Spleen (tissue), 11 donors: ENCODE data around the gene COL4A1. TPM values are rescaled to one million over a fixed set of nuclear protein-coding genes. Genes with fewer than 3 reads are reported as not detected.

Experiments used
- DNase-seq: peaks from one replicate; pipeline ENCODE4 v3.0.0-alpha.2; 2020
- H3K27ac ChIP-seq, 8 donors: fragments of 200-600 bp; sonication (generic) in 7 of 8; 1 replicate in 4 of 8; 2 replicates in 4 of 8; pipeline versions ENCODE4 v1.5.0 to v1.8.0; 2016 to 2021; ENCODE audit warnings: inconsistent platforms in 4 of 8, mild to moderate bottlenecking in 4 of 8, moderate library complexity in 1 of 8
- H3K27me3 ChIP-seq, 7 donors: fragments of 200-600 bp; sonication (generic) in 6 of 7; replicated peaks in 1 of 7; 1 replicate in 4 of 7; 2 replicates in 3 of 7; pipeline versions ENCODE4 v1.5.0 to v1.8.0; 2016 to 2021; ENCODE audit warnings: inconsistent platforms in 3 of 7, mild to moderate bottlenecking in 1 of 7
- H3K36me3 ChIP-seq, 6 donors: fragments of 200-600 bp; sonication (generic) in 5 of 6; 1 replicate in 4 of 6; 2 replicates in 2 of 6; pipeline versions ENCODE4 v1.5.0 to v1.8.0; 2016 to 2021; ENCODE audit warnings: inconsistent platforms in 2 of 6
- H3K4me1 ChIP-seq, 6 donors: fragments of 200-600 bp; sonication (generic) in 5 of 6; 1 replicate in 3 of 6; 2 replicates in 3 of 6; pipeline versions ENCODE4 v1.5.0 to v1.8.0; 2016 to 2021; ENCODE audit warnings: inconsistent platforms in 3 of 6
- H3K4me3 ChIP-seq, 8 donors: fragments of 200-600 bp; sonication (generic) in 7 of 8; 1 replicate in 4 of 8; 2 replicates in 4 of 8; pipeline versions ENCODE4 v1.5.0 to v1.8.0; 2016 to 2021; ENCODE audit warnings: inconsistent platforms in 4 of 8, mild to moderate bottlenecking in 4 of 8, moderate library complexity in 2 of 8
- H3K9me3 ChIP-seq, 8 donors: fragments of 200-600 bp; sonication (generic) in 7 of 8; 1 replicate in 4 of 8; 2 replicates in 4 of 8; pipeline versions ENCODE4 v1.5.0 to v1.8.0; 2016 to 2021; ENCODE audit warnings: inconsistent platforms in 4 of 8
- POLR2A ChIP-seq, 3 donors: fragments of 450-650 bp; IDR thresholded peaks; one replicate each; pipeline ENCODE4 v1.5.1; 2017; ENCODE audit warnings: antibody characterized with exemption in 3 of 3, mild to moderate bottlenecking in 1 of 3
- POLR2AphosphoS5 ChIP-seq, 3 donors: sonication (generic); formaldehyde crosslinking; IDR thresholded peaks; one replicate each; pipeline ENCODE4 v1.5.1; 2017; ENCODE audit warnings: antibody characterized with exemption in 3 of 3
- WGBS, 5 donors: extraction: QIAGEN DNeasy Blood & Tissue Kit in 3 of 5; methylation state at CpG; one replicate each; pipeline versions ENCODE4 v1.1.5 to v1.1.7; 2013 to 2018; 5-methylcytosine and 5-hydroxymethylcytosine counted together
- intact Hi-C: fragments of 100-400 bp; cut with DNase I; formaldehyde crosslinking; loops from one replicate; pipeline ENCODE4 v1.15.0; 2023; ENCODE audit warnings: low total_unique reads
- polyA plus RNA-seq, 3 donors: library from polyadenylated mRNA; stranded (reverse); fragments of 200-250 nt; gene quantifications; one replicate each; pipeline ENCODE4 v1.2.1, GENCODE V29; 2013
- total RNA-seq, 7 donors: library from RNA; depleted of rRNA in 3 of 7; stranded (reverse); fragments of >200 nt in 3 of 7; fragmentation: NEBNext Ultra II Directional in 4 of 7; extraction: Animal tissue kit (Norgen Biotek cat#: 25700) in 4 of 7; gene quantifications; one replicate each; pipeline versions ENCODE4 v1.1.0 to v1.2.1, GENCODE V29; 2016 to 2021
- TF ChIP-seq, protein P1 (sequence below), 11 experiments: fragments of 200-600 bp in 7 of 11; fragments of 450-650 bp in 4 of 11; sonication (generic) in 4 of 11; IDR thresholded peaks in 8 of 11; conservative IDR thresholded peaks in 3 of 11; 1 replicate in 7 of 11; 2 replicates in 4 of 11; pipeline versions ENCODE4 v1.4.0 to v1.8.0; 2016 to 2021; ENCODE audit warnings: antibody characterized with exemption in 11 of 11, inconsistent platforms in 4 of 11, mild to moderate bottlenecking in 1 of 11
- donor health status: healthy with polysubstance abuse.
- donor health status: DM: no; HTN: no; CAD: no; lungs with moderate emphysema.
- donor health status: DM: no; HTN: no; CAD: no.
- donor health status: Bipolar disorder and iron deficiency.
- donor health status: healthy.
- donor health status: DM: no; HTN: no; CAD: no.
- donor health status: DM: yes; HTN: yes; CAD: no.

COL4A1 gene
- total and polyA plus RNA-seq, 10 donors = 37.9 to 959 (median 340) TPM

- WGBS, 5 donors = 86 to 94% (median 89%) methylated on average over 19 of the region's 19 CpGs
- Histone ChIP-seq H3K4me3 (no peak overlapping the region), H3K36me3 (no peaks in the 10 kb centered on the region), H3K4me1 (peaks cover 6 to 27% (median 17%) of the 10 kb centered on the region in 6 donors), H3K27me3 (peaks cover 0 to 19% (median 0%) of the 10 kb centered on the region in 7 donors), H3K9me3 (no peaks in the 10 kb centered on the region), H3K27ac (no peak overlapping the region)
- intact Hi-C loops = no loop called here
- TF ChIP-seq POLR2A (IDR thresholded peaks at IDR 0.05) (no peak), POLR2AphosphoS5 (IDR thresholded peaks at IDR 0.05) (no peak)
- TF ChIP-seq, protein P1, sequence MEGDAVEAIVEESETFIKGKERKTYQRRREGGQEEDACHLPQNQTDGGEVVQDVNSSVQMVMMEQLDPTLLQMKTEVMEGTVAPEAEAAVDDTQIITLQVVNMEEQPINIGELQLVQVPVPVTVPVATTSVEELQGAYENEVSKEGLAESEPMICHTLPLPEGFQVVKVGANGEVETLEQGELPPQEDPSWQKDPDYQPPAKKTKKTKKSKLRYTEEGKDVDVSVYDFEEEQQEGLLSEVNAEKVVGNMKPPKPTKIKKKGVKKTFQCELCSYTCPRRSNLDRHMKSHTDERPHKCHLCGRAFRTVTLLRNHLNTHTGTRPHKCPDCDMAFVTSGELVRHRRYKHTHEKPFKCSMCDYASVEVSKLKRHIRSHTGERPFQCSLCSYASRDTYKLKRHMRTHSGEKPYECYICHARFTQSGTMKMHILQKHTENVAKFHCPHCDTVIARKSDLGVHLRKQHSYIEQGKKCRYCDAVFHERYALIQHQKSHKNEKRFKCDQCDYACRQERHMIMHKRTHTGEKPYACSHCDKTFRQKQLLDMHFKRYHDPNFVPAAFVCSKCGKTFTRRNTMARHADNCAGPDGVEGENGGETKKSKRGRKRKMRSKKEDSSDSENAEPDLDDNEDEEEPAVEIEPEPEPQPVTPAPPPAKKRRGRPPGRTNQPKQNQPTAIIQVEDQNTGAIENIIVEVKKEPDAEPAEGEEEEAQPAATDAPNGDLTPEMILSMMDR (IDR thresholded peaks at IDR 0.05 in 8 of 11, conservative IDR thresholded peaks at IDR 0.05 in 3 of 11) = no peak
- DNase-seq = no peak
These were observed 183.7 kb downstream of the COL4A1 start for GRCh38 chr13:110123041-110123809.

- peaks cover 6 to 15% (median 12%) of the 10 kb centered on the region in 6 donors for H3K4me1 ChIP-seq
- TF ChIP-seq, protein P1 (IDR thresholded peaks at IDR 0.05 in 8 of 11, conservative IDR thresholded peaks at IDR 0.05 in 3 of 11) = no peak
- no peak for TF ChIP-seq POLR2A (IDR thresholded peaks at IDR 0.05)
- TF ChIP-seq POLR2AphosphoS5 (IDR thresholded peaks at IDR 0.05) = no peak
- WGBS, 5 donors = 67 to 87% (median 80%) methylated on average over 6 of the region's 6 CpGs
- no peak overlapping the region for H3K4me3 ChIP-seq
- H3K9me3 ChIP-seq = no peaks in the 10 kb centered on the region
- DNase-seq = no peak
- H3K36me3 ChIP-seq = no peaks in the 10 kb centered on the region
- intact Hi-C loops = no loop called here
- no peak overlapping the region for H3K27ac ChIP-seq
- peaks cover 0 to 36% (median 4%) of the 10 kb centered on the region in 7 donors for H3K27me3 ChIP-seq
These were observed 185.4 kb downstream of the COL4A1 start for GRCh38 chr13:110121422-110122083.

DNA sequence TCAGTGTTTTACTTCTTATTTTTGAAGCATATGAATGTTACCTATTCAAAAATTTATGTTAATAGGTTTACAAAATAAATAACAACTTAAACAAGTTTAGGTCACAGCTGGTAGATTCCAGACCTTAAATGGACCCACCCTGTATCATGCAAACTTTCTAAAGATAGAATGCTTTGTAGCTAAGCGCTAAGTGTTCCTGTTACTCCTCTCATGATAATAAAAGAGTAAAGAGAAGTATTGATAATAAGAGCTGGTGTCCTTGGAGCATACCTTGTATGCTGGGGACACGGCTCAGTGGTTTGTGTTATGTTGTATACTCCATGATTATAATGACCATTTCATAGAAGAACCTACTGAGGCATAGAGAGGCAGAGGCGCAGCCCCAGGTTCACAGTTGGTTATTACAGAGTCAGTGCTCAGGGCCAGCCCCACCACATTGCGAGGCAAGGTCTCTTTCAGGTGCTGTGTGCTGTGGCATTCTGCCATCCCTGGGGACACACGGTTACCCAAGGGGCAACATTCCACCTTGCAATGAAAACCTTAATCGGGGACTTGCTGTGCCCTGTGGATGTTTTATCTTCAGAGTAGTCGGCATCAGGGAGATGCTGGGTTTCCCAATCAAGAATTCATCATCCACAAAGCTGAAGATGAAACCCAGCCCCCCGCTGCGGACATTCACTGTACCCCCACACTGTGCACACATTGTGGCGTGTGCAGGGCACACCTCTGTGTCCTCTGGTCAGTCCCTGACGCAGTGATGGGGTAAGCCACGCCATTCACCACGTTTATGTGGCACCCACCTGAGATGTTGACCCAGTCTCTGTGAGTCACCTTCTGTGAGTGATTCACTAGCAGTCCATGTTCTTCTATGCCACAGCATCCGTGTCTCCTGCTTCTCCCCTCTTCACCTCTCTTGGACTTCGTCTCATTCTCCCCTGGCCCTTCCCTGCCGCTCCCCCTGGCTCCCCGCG is 186.7 kb downstream of the COL4A1 start:
- intact Hi-C loops = no loop called here
- WGBS, 5 donors = 82 to 94% (median 87%) methylated on average over 18 of the region's 18 CpGs
- Histone ChIP-seq H3K36me3 (no peaks in the 10 kb centered on the region), H3K4me1 (peaks cover 0 to 1% (median 0%) of the 10 kb centered on the region in 6 donors), H3K27ac (no peak overlapping the region), H3K27me3 (peaks cover 0 to 43% (median 4%) of the 10 kb centered on the region in 7 donors), H3K4me3 (no peak overlapping the region), H3K9me3 (no peaks in the 10 kb centered on the region)
- TF ChIP-seq POLR2AphosphoS5 (IDR thresholded peaks at IDR 0.05) (no peak), POLR2A (IDR thresholded peaks at IDR 0.05) (no peak)
- TF ChIP-seq, protein P1 (IDR thresholded peaks at IDR 0.05 in 8 of 11, conservative IDR thresholded peaks at IDR 0.05 in 3 of 11) = no peak
- DNase-seq = no peak
